Osteocyte (in vitro differentiated cells): Measurements from ENCODE around the gene DNAH14. TPM values are rescaled to one million over a fixed set of nuclear protein-coding genes. Genes with fewer than 3 reads are reported as not detected.

Source experiments
- DNase-seq: peaks from one replicate; pipeline ENCODE4 v3.0.0; 2021; ENCODE audit warnings: mixed read lengths; ENCODE audit not compliant: unreplicated experiment; ENCODE audit errors: extremely low spot score
- H3K27ac Mint-ChIP-seq: one replicate; pipeline ENCODE4 v1.8.0; 2021; ENCODE audit warnings: mild to moderate bottlenecking, mixed read lengths; ENCODE audit not compliant: unreplicated experiment
- H3K27me3 Mint-ChIP-seq: one replicate; pipeline ENCODE4 v1.8.0; 2021; ENCODE audit warnings: mixed read lengths; ENCODE audit not compliant: unreplicated experiment
- H3K36me3 Mint-ChIP-seq: one replicate; pipeline ENCODE4 v1.8.0; 2021; ENCODE audit warnings: mixed read lengths; ENCODE audit not compliant: unreplicated experiment
- H3K4me1 Mint-ChIP-seq: one replicate; pipeline ENCODE4 v1.8.0; 2021; ENCODE audit warnings: mixed read lengths; ENCODE audit not compliant: unreplicated experiment
- H3K4me3 Mint-ChIP-seq: one replicate; pipeline ENCODE4 v1.8.0; 2021; ENCODE audit warnings: mild to moderate bottlenecking, moderate library complexity, mixed read lengths; ENCODE audit not compliant: unreplicated experiment
- H3K9me3 Mint-ChIP-seq: one replicate; pipeline ENCODE4 v1.8.0; 2021; ENCODE audit warnings: mixed read lengths; ENCODE audit not compliant: unreplicated experiment
- CTCF ChIP-seq: fragments of 200-600 bp; sonication (generic); IDR thresholded peaks from 2 replicates; pipeline ENCODE4 v1.5.0; 2021; ENCODE audit warnings: antibody characterized with exemption, mild to moderate bottlenecking, moderate library complexity
- total RNA-seq: library from RNA; stranded (reverse); gene quantifications from 2 replicates; pipeline ENCODE4 v1.2.1, GENCODE V29; 2021

Gene DNAH14
- total RNA-seq, 1 donor from 2014 or later = 14.3 TPM

GRCh38 chr1:225446981-225447615 is 517.6 kb downstream of the DNAH14 start:
- Mint-ChIP-seq H3K9me3 (no peaks in the 10 kb centered on the region), H3K27ac (no peak overlapping the region), H3K4me3 (no peak overlapping the region), H3K4me1 (peaks cover 7% of the 10 kb centered on the region), H3K36me3 (no peaks in the 10 kb centered on the region), H3K27me3 (peaks cover 8% of the 10 kb centered on the region)
- no peak for DNase-seq
- no peak for TF ChIP-seq CTCF

- Mint-ChIP-seq H3K9me3 (no peaks in the 10 kb centered on the region), H3K4me1 (peaks cover 7% of the 10 kb centered on the region), H3K27ac (no peak overlapping the region), H3K36me3 (no peaks in the 10 kb centered on the region), H3K4me3 (no peak overlapping the region), H3K27me3 (peaks cover 8% of the 10 kb centered on the region)
- no peak for DNase-seq
- no peak for TF ChIP-seq CTCF
These were observed 518.2 kb downstream of the DNAH14 start for GRCh38 chr1:225447650-225448089.

DNA sequence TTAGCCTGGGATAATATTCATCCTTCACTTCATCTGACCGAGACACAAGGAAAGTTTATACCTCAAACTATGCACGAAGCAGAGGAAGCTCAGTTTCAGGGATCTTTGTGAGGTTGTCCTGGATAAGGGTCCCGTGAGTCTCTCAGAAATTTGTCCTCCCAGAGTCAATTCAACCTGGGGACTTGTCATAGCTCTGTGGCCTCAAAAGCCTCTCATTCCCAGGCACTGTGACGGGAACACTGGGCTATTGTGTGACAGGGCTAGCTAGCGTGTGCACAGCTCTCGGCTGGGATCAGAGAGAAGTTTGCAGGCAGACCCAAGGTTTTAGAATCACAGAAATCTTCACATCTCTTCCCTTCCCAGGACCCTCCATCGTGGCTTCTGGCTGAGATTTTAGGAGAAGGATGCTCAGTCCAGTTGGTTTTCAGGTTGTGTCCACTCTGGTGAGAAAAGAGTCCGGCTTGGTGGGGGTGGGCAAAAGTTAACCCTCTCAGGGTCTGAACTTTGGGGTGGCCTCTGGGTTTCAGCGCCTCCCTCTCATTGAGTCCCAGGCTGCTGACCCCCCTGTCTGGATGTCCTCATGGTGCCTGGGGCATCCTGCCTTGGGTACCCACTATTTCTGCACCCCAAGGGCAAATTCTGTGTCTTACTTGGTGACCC is 518.8 kb downstream of the DNAH14 start:
- H3K4me3 Mint-ChIP-seq = no peak overlapping the region
- no peak overlapping the region for H3K27ac Mint-ChIP-seq
- no peak for DNase-seq
- H3K27me3 Mint-ChIP-seq = peaks cover 8% of the 10 kb centered on the region
- no peaks in the 10 kb centered on the region for H3K9me3 Mint-ChIP-seq
- TF ChIP-seq CTCF = no peak
- H3K4me1 Mint-ChIP-seq = peaks cover 7% of the 10 kb centered on the region
- no peaks in the 10 kb centered on the region for H3K36me3 Mint-ChIP-seq
